GM19324 (cell line): Measurements from ENCODE around the gene C5orf52.
"Not testable (repeated sequence)": the region's sequence is repeated elsewhere in the genome, so short reads cannot be mapped to it uniquely, and the experiment has no call there.

Experiments used
- ATAC-seq: cut with Tn5 transposase; IDR thresholded peaks from one replicate; pipeline ENCODE4 v1.9.1; 2021; ENCODE audit warnings: mild to moderate bottlenecking, moderate library complexity; ENCODE audit not compliant: unreplicated experiment, low FRiP score

The C5orf52 gene

DNA sequence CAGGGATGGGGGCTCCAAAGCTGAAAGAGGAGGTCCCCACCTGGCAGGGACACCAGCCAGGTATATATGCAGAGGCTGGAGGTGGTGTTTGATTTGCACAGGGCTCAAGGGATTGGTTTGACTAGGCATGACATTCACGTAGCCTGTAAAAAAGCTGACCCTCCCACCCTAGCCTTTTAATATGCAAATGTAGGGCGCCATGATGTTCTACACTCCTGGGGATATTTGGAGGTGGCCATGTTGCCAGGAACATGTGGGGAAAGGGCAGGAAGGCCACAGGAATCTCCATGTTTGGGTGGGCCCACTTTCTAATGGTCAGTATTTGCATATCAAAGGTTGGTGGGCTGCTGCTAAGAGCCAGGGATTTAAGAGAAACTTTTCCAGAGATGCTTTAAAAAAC lies 47.9 kb downstream of the C5orf52 start:
- no peak for ATAC-seq

DNA sequence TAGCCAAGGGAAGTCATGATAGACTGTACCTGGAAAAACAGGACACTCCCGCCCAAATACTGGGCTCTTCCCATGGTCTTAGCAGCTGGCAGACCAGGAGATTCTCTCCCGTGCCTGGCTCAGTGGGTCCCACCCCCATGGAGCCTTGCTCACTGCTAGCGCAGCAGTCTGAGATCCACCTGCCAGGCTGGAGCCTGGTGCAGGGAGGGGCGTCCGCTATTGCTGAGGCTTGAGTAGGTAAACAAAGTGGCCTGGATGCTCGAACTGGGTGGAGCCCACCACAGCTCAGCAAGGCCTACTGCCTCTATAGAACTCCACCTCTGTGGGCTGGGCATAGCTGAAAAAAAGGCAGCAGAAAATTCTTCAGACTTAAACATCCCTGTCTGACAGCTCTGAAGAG lies 49.8 kb downstream of the C5orf52 start:
- no peak for ATAC-seq

DNA sequence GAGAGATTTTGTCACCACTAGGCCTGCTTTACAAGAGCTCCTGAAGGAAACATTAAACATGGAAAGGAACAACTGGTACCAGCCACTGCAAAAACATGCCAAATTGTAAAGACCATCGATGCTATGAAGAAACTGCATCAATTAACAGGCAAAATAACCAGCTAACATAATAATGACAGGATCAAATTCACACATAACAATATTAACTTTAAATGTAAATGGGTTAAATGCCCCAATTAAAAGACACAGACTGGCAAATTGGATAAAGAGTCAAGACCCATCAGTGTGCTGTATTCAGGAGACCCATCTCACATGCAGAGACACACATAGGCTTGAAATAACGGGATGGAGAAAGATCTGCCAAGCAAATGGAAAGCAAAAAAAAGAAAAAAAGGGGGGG lies 51.6 kb downstream of the C5orf52 start:
- ATAC-seq, result not testable (repeated sequence)

DNA sequence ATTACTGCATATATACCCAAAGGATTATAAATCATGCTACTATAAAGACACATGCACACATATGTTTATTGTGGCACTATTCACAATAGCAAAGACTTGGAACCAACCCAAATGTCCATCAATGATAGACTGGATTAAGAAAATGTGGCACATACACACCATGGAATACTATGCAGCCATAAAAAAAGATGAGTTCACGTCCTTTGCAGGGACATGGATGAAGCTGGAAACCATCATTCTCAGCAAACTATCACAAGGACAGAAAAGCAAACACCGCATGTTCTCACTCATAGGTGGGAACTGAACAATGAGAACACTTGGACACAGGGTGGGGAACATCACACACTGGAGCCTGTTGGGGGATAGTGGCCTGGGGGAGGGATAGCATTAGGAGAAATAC lies 55.3 kb downstream of the C5orf52 start:
- not testable (repeated sequence) for ATAC-seq

DNA sequence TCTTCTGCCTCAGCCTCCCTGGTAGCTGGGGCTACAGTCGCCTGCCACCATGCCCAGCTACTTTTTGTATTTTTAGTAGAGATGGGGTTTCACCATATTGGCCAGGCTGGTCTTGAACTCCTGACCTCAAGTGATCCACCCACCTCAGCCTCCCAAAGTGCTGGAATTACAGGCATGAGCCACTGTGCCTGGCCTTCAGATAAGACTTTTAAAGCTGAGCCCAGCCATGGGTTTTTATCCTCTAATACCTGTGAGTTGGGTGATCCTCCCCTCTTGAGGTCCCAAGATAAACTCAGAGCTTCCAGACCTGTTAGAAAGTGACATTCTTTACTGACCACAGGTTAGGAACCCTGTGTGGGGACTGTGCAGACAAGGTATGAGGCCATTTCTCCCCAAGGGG lies 56.5 kb downstream of the C5orf52 start:
- ATAC-seq, result not testable (repeated sequence)
